GM12878 (cell line): ENCODE results near the gene PHACTR1. TPM values are rescaled to one million over a fixed set of nuclear protein-coding genes. Genes with fewer than 3 reads are reported as not detected.
A peak's percentile ranks its signal among the peaks of the same experiment; 100 is the strongest.

Experiments used
- BRCA1 ChIP-seq: IDR thresholded peaks from 2 replicates; pipeline ENCODE4 v1.6.1; 2011; ENCODE audit warnings: low read depth, low read length, improper control_type of control experiment
- CBX5 ChIP-seq: sonication (generic); IDR thresholded peaks from 2 replicates; pipeline ENCODE4 v1.6.1; 2016; ENCODE audit warnings: low read depth, moderate library complexity, mild to moderate bottlenecking, inconsistent platforms
- CUX1 ChIP-seq: IDR thresholded peaks from 2 replicates; pipeline ENCODE4 v1.6.1; 2012; ENCODE audit warnings: improper control_type of control experiment, low read depth, low read length; ENCODE audit not compliant: insufficient replicate concordance
- HDGF ChIP-seq: fragments of 450-650 bp; IDR thresholded peaks from 2 replicates; pipeline ENCODE4 v1.6.1; 2016; ENCODE audit warnings: antibody characterized with exemption
- IKZF2 ChIP-seq, 2 experiments: fragments of 450-650 bp; IDR thresholded peaks; 2 replicates each; pipeline ENCODE4 v1.6.1; 2017; ENCODE audit warnings: mild to moderate bottlenecking in 2 of 2, moderate library complexity in 2 of 2
- JUND ChIP-seq: IDR thresholded peaks from 2 replicates; pipeline ENCODE4 v1.6.1; 2012; ENCODE audit warnings: low read depth, mild to moderate bottlenecking, low read length, improper control_type of control experiment, moderate library complexity
- MYC ChIP-seq: IDR thresholded peaks from 2 replicates; pipeline ENCODE4 v1.6.1; 2011; ENCODE audit warnings: mild to moderate bottlenecking, low read length, moderate library complexity, inconsistent platforms; ENCODE audit not compliant: insufficient read depth, insufficient replicate concordance, insufficient read length, severe bottlenecking
- NFXL1 ChIP-seq: fragments of 450-650 bp; IDR thresholded peaks from 2 replicates; pipeline ENCODE4 v1.6.1; 2017; ENCODE audit warnings: antibody characterized with exemption, mild to moderate bottlenecking, borderline replicate concordance
- SUPT20H ChIP-seq: IDR thresholded peaks from 2 replicates; pipeline ENCODE4 v1.6.1; 2011; ENCODE audit warnings: low read depth, mild to moderate bottlenecking, low read length, moderate library complexity, borderline replicate concordance; ENCODE audit not compliant: control insufficient read depth
- TBL1XR1 ChIP-seq: IDR thresholded peaks from 2 replicates; pipeline ENCODE4 v1.6.1; 2012; ENCODE audit warnings: low read depth, low read length, improper control_type of control experiment
- TCF3 ChIP-seq: IDR thresholded peaks from 2 replicates; pipeline ENCODE4 v1.6.1; 2012; ENCODE audit warnings: low read depth, mild to moderate bottlenecking, low read length, borderline replicate concordance; ENCODE audit not compliant: insufficient read depth
- WRNIP1 ChIP-seq: IDR thresholded peaks from 2 replicates; pipeline ENCODE4 v1.6.1; 2011; ENCODE audit warnings: low read depth, low read length, improper control_type of control experiment, borderline replicate concordance
- YY1 ChIP-seq: IDR thresholded peaks from 2 replicates; pipeline ENCODE4 v1.6.1; 2011; ENCODE audit warnings: low read depth, mild to moderate bottlenecking, low read length
- ZNF384 ChIP-seq: IDR thresholded peaks from 2 replicates; pipeline ENCODE4 v1.6.1; 2012; ENCODE audit warnings: low read depth, mild to moderate bottlenecking, low read length, improper control_type of control experiment, borderline replicate concordance
- ZNF687 ChIP-seq: fragments of 450-650 bp; IDR thresholded peaks from 2 replicates; pipeline ENCODE4 v1.6.1; 2017; ENCODE audit warnings: mild to moderate bottlenecking, moderate library complexity
- polyA plus RNA-seq, 11 experiments: library from polyadenylated mRNA; depleted of rRNA in 4 of 11; unstranded in 6 of 11; stranded (reverse) in 5 of 11; fragments of >200 nt; fragmentation: Nextera tagmentation in 4 of 11; fragmentation: Illumina TruSeq in 1 of 11; extraction: Ambion mirVana in 4 of 11; extraction: Trizol in 1 of 11; gene quantifications; 1 replicate in 1 of 11; 2 replicates in 10 of 11; pipeline versions ENCODE4 v1.2.1 to v1.2.3, GENCODE V29; 2011 to 2016; ENCODE audit warnings: inconsistent platforms in 2 of 11, missing spikeins in 2 of 11, low read depth in 1 of 11
- total RNA-seq, 4 experiments: library from RNA; depleted of rRNA in 3 of 4; stranded (reverse); fragments of >200 nt in 3 of 4; fragmentation: Illumina TruSeq in 1 of 4; extraction: Trizol in 1 of 4; gene quantifications; 2 replicates each; pipeline versions ENCODE4 v1.2.1 to v1.2.3, GENCODE V29; 2013 to 2021
- TF ChIP-seq, protein P1 (sequence below): fragments of 450-650 bp; IDR thresholded peaks from 2 replicates; pipeline ENCODE4 v1.6.1; 2017; ENCODE audit warnings: antibody characterized with exemption, mild to moderate bottlenecking, moderate library complexity

The PHACTR1 gene
- total and polyA plus RNA-seq, 10 of the 15 experiments (the other 5 are each of a cell fraction or from before 2014, with no cell fraction given) = 34.2 to 94.6 (median 62.3) TPM

GRCh38 chr6:13229205-13230085 is 512.9 kb downstream of the PHACTR1 start (continued):
- no peak for TF ChIP-seq CUX1
- TF ChIP-seq ZNF687 = peak; percentile 70; the same call in 1 of the 2 replicates
- TF ChIP-seq CBX5 = no peak; the same call in 1 of the 2 replicates
- TF ChIP-seq YY1 = peak; percentile 26; the same call in 1 of the 2 replicates
- TF ChIP-seq SUPT20H = no peak
- TF ChIP-seq HDGF = peak; percentile 29; the same call in 1 of the 2 replicates
- TF ChIP-seq TCF3 = no peak
- TF ChIP-seq TBL1XR1 = peak; percentile 85; the same call in 1 of the 2 replicates
- TF ChIP-seq WRNIP1 = 0 out of 2 replicates have a peak, but pooled peaks have one; percentile 75
- TF ChIP-seq IKZF2 (IDR thresholded peaks at IDR 0.05) = peak; percentile 78 to 84
- TF ChIP-seq BRCA1 = no peak
- no peak for TF ChIP-seq NFXL1
- peak; percentile 27; the same call in 1 of the 2 replicates for TF ChIP-seq JUND
- peak; percentile 47 for TF ChIP-seq MYC
- TF ChIP-seq, protein P1, sequence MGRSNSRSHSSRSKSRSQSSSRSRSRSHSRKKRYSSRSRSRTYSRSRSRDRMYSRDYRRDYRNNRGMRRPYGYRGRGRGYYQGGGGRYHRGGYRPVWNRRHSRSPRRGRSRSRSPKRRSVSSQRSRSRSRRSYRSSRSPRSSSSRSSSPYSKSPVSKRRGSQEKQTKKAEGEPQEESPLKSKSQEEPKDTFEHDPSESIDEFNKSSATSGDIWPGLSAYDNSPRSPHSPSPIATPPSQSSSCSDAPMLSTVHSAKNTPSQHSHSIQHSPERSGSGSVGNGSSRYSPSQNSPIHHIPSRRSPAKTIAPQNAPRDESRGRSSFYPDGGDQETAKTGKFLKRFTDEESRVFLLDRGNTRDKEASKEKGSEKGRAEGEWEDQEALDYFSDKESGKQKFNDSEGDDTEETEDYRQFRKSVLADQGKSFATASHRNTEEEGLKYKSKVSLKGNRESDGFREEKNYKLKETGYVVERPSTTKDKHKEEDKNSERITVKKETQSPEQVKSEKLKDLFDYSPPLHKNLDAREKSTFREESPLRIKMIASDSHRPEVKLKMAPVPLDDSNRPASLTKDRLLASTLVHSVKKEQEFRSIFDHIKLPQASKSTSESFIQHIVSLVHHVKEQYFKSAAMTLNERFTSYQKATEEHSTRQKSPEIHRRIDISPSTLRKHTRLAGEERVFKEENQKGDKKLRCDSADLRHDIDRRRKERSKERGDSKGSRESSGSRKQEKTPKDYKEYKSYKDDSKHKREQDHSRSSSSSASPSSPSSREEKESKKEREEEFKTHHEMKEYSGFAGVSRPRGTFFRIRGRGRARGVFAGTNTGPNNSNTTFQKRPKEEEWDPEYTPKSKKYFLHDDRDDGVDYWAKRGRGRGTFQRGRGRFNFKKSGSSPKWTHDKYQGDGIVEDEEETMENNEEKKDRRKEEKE = no peak
- TF ChIP-seq ZNF384 = no peak
